H1 (cell line): Measurements from ENCODE around the gene BLMH. TPM values are rescaled to one million over a fixed set of nuclear protein-coding genes. Genes with fewer than 3 reads are reported as not detected.

Source experiments
- CREB1 ChIP-seq: IDR thresholded peaks from 2 replicates; pipeline ENCODE4 v1.6.1; 2012; ENCODE audit warnings: inconsistent platforms
- RAD21 ChIP-seq, 2 experiments: IDR thresholded peaks in 1 of 2; conservative IDR thresholded peaks in 1 of 2; 2 replicates each; pipeline ENCODE4 v1.6.1; 2011; ENCODE audit warnings: low read depth in 2 of 2, low read length in 2 of 2, improper control_type of control experiment in 1 of 2, inconsistent platforms in 1 of 2, mild to moderate bottlenecking in 1 of 2, moderate library complexity in 1 of 2
- TBP ChIP-seq: IDR thresholded peaks from 2 replicates; pipeline ENCODE4 v1.6.1; 2011; ENCODE audit warnings: low read depth, low read length, improper control_type of control experiment
- polyA plus RNA-seq, 7 experiments: library from polyadenylated mRNA; depleted of rRNA in 3 of 7; stranded (reverse) in 5 of 7; unstranded in 2 of 7; fragments of >200 nt in 5 of 7; fragments of 200-250 nt in 2 of 7; gene quantifications; 1 replicate in 5 of 7; 2 replicates in 1 of 7; 4 replicates in 1 of 7; pipeline versions ENCODE4 v1.2.1 to v1.2.3, GENCODE V29; 2011 to 2013; ENCODE audit warnings: missing spikeins in 2 of 7, mixed read lengths in 2 of 7
- total RNA-seq: library from RNA; stranded (reverse); fragmentation: NEBNext Ultra II Directional; extraction: Animal tissue kit (Norgen Biotek cat#: 25700); gene quantifications from 2 replicates; pipeline ENCODE4 v1.2.1, GENCODE V29; 2021
- TF ChIP-seq, protein P1 (sequence below): fragments of 300-600 bp; sonication (generic); IDR thresholded peaks from 2 replicates; pipeline ENCODE4 v1.7.1; 2012; ENCODE audit warnings: low read length, moderate library complexity, mild to moderate bottlenecking, inconsistent platforms; ENCODE audit not compliant: insufficient replicate concordance
- TF ChIP-seq, protein P2 (sequence below), 3 experiments: IDR thresholded peaks; 1 replicate in 2 of 3; 2 replicates in 1 of 3; pipeline versions ENCODE4 v1.5.1 to v1.6.1; 2011; ENCODE audit warnings: low read length in 3 of 3, mild to moderate bottlenecking in 3 of 3, inconsistent platforms in 2 of 3, low read depth in 1 of 3, moderate library complexity in 1 of 3; ENCODE audit not compliant: insufficient read depth in 1 of 3; ENCODE audit errors: control extremely low read depth in 1 of 3
- TF ChIP-seq, protein P3 (sequence below): IDR thresholded peaks from 2 replicates; pipeline ENCODE4 v1.6.1; 2011; ENCODE audit warnings: low read length, improper control_type of control experiment

The BLMH gene
- total and polyA plus RNA-seq, 2 of the 8 experiments (the other 6 are each of a cell fraction or from before 2014, with no cell fraction given) = 18.2 to 74.3 TPM

- TF ChIP-seq, protein P1, sequence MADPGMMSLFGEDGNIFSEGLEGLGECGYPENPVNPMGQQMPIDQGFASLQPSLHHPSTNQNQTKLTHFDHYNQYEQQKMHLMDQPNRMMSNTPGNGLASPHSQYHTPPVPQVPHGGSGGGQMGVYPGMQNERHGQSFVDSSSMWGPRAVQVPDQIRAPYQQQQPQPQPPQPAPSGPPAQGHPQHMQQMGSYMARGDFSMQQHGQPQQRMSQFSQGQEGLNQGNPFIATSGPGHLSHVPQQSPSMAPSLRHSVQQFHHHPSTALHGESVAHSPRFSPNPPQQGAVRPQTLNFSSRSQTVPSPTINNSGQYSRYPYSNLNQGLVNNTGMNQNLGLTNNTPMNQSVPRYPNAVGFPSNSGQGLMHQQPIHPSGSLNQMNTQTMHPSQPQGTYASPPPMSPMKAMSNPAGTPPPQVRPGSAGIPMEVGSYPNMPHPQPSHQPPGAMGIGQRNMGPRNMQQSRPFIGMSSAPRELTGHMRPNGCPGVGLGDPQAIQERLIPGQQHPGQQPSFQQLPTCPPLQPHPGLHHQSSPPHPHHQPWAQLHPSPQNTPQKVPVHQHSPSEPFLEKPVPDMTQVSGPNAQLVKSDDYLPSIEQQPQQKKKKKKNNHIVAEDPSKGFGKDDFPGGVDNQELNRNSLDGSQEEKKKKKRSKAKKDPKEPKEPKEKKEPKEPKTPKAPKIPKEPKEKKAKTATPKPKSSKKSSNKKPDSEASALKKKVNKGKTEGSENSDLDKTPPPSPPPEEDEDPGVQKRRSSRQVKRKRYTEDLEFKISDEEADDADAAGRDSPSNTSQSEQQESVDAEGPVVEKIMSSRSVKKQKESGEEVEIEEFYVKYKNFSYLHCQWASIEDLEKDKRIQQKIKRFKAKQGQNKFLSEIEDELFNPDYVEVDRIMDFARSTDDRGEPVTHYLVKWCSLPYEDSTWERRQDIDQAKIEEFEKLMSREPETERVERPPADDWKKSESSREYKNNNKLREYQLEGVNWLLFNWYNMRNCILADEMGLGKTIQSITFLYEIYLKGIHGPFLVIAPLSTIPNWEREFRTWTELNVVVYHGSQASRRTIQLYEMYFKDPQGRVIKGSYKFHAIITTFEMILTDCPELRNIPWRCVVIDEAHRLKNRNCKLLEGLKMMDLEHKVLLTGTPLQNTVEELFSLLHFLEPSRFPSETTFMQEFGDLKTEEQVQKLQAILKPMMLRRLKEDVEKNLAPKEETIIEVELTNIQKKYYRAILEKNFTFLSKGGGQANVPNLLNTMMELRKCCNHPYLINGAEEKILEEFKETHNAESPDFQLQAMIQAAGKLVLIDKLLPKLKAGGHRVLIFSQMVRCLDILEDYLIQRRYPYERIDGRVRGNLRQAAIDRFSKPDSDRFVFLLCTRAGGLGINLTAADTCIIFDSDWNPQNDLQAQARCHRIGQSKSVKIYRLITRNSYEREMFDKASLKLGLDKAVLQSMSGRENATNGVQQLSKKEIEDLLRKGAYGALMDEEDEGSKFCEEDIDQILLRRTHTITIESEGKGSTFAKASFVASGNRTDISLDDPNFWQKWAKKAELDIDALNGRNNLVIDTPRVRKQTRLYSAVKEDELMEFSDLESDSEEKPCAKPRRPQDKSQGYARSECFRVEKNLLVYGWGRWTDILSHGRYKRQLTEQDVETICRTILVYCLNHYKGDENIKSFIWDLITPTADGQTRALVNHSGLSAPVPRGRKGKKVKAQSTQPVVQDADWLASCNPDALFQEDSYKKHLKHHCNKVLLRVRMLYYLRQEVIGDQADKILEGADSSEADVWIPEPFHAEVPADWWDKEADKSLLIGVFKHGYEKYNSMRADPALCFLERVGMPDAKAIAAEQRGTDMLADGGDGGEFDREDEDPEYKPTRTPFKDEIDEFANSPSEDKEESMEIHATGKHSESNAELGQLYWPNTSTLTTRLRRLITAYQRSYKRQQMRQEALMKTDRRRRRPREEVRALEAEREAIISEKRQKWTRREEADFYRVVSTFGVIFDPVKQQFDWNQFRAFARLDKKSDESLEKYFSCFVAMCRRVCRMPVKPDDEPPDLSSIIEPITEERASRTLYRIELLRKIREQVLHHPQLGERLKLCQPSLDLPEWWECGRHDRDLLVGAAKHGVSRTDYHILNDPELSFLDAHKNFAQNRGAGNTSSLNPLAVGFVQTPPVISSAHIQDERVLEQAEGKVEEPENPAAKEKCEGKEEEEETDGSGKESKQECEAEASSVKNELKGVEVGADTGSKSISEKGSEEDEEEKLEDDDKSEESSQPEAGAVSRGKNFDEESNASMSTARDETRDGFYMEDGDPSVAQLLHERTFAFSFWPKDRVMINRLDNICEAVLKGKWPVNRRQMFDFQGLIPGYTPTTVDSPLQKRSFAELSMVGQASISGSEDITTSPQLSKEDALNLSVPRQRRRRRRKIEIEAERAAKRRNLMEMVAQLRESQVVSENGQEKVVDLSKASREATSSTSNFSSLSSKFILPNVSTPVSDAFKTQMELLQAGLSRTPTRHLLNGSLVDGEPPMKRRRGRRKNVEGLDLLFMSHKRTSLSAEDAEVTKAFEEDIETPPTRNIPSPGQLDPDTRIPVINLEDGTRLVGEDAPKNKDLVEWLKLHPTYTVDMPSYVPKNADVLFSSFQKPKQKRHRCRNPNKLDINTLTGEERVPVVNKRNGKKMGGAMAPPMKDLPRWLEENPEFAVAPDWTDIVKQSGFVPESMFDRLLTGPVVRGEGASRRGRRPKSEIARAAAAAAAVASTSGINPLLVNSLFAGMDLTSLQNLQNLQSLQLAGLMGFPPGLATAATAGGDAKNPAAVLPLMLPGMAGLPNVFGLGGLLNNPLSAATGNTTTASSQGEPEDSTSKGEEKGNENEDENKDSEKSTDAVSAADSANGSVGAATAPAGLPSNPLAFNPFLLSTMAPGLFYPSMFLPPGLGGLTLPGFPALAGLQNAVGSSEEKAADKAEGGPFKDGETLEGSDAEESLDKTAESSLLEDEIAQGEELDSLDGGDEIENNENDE = no peak
- TF ChIP-seq RAD21 (IDR thresholded peaks at IDR 0.05 in 1 of 2, conservative IDR thresholded peaks at IDR 0.05 in 1 of 2; ENCODE audit: low read depth in 2 of 2, low read length in 2 of 2) (no peak), TBP (no peak), CREB1 (no peak)
- TF ChIP-seq, protein P2, sequence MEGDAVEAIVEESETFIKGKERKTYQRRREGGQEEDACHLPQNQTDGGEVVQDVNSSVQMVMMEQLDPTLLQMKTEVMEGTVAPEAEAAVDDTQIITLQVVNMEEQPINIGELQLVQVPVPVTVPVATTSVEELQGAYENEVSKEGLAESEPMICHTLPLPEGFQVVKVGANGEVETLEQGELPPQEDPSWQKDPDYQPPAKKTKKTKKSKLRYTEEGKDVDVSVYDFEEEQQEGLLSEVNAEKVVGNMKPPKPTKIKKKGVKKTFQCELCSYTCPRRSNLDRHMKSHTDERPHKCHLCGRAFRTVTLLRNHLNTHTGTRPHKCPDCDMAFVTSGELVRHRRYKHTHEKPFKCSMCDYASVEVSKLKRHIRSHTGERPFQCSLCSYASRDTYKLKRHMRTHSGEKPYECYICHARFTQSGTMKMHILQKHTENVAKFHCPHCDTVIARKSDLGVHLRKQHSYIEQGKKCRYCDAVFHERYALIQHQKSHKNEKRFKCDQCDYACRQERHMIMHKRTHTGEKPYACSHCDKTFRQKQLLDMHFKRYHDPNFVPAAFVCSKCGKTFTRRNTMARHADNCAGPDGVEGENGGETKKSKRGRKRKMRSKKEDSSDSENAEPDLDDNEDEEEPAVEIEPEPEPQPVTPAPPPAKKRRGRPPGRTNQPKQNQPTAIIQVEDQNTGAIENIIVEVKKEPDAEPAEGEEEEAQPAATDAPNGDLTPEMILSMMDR (IDR thresholded peaks at IDR 0.05; ENCODE audit: control extremely low read depth in 1 of 3, insufficient read depth in 1 of 3, low read depth in 1 of 3, low read length in 3 of 3) = no peak
- TF ChIP-seq, protein P3, sequence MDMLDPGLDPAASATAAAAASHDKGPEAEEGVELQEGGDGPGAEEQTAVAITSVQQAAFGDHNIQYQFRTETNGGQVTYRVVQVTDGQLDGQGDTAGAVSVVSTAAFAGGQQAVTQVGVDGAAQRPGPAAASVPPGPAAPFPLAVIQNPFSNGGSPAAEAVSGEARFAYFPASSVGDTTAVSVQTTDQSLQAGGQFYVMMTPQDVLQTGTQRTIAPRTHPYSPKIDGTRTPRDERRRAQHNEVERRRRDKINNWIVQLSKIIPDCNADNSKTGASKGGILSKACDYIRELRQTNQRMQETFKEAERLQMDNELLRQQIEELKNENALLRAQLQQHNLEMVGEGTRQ = no peak
Measured at GRCh38 chr17:30246460-30246859, 45.3 kb downstream of the BLMH start (continued).
